G401 (cell line): ENCODE measurements around the gene KRTAP6-3. TPM values are rescaled to one million over a fixed set of nuclear protein-coding genes. Genes with fewer than 3 reads are reported as not detected.

Source experiments
- DNase-seq: peaks from one replicate; pipeline ENCODE4 v3.0.0-alpha.2; 2015; ENCODE audit warnings: low spot score
- in situ Hi-C: cut with HindIII; loops from 2 replicates; pipeline ENCODE4 v1.10.0; 2016; ENCODE audit warnings: low sequenced_read_pairs, mixed read lengths
- total RNA-seq: library from RNA; depleted of rRNA; stranded (reverse); fragments of >200 nt; shearing (Covaris generic); gene quantifications from 2 replicates; pipeline ENCODE4 v1.2.3, GENCODE V29; 2014; rRNA removed

KRTAP6-3 gene
- total RNA-seq, 1 experiment from 2014 or later, result not detected

GRCh38 chr21:30620080-30620479, 27.8 kb downstream of the KRTAP6-3 start:
- DNase-seq, result no peak
- in situ Hi-C loops, result no loop called here

DNA sequence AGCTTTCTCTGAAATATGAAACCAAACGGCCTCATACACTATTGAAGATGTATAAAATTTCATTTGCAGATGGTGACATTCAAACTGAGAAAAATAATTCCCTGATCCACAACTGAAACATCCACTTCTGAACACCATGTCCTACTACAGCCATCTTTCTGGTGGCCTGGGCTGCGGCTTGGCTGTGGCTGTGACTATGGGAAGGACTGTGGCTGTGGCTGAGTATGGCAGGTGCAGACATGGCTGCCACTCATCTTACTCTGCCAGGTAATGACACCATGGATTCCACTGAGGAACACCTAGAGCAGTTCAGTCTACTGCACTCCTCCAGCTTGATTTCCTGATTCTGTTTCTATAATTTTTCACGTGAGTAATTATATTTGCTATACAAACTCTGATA, 28.3 kb downstream of the KRTAP6-3 start, which contains the start of gene KRTAP20-4:
TSS of gene KRTAP20-4 (plus strand) at position 106 of the 400 bp plus-strand sequence.
- in situ Hi-C loops, result no loop called here
- no peak for DNase-seq

GRCh38 chr21:30623362-30623761, 31.1 kb downstream of the KRTAP6-3 start:
- in situ Hi-C loops, result no loop called here
- DNase-seq, result no peak

- in situ Hi-C loops, result no loop called here
- DNase-seq, result no peak
Measured at GRCh38 chr21:30625449-30626165, 33.4 kb downstream of the KRTAP6-3 start.

DNA sequence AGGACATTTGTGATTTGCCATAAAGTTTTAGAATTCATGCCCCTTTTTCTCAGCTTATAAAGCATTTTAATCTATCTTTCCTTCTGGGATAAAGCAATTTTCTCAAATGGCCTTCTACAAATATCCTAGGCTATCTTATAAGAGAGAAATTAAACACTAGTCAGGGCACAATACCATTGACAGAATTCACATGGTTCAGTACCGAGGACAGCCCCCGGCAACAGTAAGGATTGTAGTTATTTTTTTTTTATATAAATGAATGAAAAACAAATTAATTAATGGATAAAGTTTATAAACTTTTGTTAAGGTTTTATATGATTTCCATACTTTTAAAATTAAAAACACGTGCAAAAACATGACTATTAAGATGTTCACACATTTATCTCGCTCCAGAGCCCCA, 35.9 kb downstream of the KRTAP6-3 start:
- in situ Hi-C loops, result no loop called here
- no peak for DNase-seq

DNA sequence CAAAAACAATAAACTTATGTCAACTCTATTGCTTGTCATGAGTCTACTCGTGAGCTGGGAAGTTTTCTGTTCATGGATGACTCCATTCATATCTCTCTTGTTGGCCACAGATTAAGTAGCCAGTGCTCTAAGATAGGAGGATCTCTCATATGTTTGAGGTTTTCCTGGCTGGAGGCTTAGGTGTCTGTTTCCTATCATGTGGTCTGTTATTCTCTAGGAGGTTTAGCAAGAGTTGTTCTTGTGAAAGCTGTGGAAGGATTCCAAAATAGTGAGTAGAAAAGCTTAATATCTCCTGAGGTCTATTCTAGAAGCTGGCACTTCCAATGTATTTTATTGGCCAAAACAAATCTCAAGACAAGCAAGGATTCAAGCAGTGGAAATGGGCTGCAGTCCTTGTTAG, 37.0 kb downstream of the KRTAP6-3 start:
- in situ Hi-C loops, result no loop called here
- DNase-seq, result no peak

- no peak for DNase-seq
- in situ Hi-C loops, result no loop called here
Measured at GRCh38 chr21:30634906-30635305, 42.7 kb downstream of the KRTAP6-3 start, which contains the start of gene KRTAP20-2. TSS of gene KRTAP20-2 (plus strand) at chr21:30635206. CDS start at chr21:30635264, 58 bp downstream.

DNA sequence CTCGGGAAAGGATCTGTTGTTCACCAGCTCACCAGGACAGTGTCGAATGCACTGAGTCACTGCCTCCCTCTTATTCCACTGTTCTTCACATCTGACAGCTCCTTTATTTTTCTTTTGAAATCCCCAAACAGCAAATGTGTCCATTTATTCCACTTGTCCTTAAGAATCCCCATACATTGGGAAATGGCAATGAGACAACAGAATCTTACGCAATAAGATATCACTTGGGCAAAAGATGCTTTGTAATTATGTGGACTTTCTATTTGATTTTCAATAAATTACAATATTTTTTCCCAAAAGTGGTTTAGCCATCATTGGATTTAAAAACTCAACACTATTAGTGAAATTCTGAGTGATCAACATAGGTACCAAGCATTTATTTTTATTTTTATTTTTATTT, 46.4 kb downstream of the KRTAP6-3 start:
- in situ Hi-C loops, result no loop called here
- DNase-seq, result no peak

DNA sequence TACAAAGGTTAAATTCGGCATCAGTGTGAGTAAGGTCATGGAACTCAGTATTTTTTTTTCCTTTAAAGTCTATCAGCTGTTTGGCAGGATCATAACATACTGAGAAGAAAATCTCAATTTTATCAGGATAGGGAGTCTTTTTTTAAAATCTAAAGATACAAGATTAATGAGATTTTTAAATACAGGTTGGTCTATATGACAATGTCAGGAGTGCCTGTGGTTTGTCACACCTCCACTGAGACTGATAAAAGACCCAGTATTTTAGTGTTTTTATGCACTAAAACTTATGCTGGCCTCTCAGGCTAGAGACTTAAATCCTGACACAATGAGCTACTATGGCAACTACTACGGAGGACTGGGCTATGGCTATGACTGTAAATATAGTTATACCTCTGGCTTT, 50.3 kb downstream of the KRTAP6-3 start, which contains the start of gene KRTAP20-3:
TSS of gene KRTAP20-3 (plus strand) at position 301 of the 400 bp plus-strand sequence.
- no peak for DNase-seq
- in situ Hi-C loops, result no loop called here

Other genes starting within 250 kb of the KRTAP6-3 start
- not detected in 2 replicates for gene KRTAP23-1, start 243.8 kb upstream of the KRTAP6-3 start, total RNA-seq
- gene KRTAP13-2, start 220.2 kb upstream of the KRTAP6-3 start, total RNA-seq, result not detected in 2 replicates
- gene KRTAP13-1, start 196.4 kb upstream of the KRTAP6-3 start, total RNA-seq, result not detected in 2 replicates
- gene KRTAP13-3, start 166.5 kb upstream of the KRTAP6-3 start, total RNA-seq, result not detected in 2 replicates
- not detected in 2 replicates for gene KRTAP13-4, start 162.2 kb upstream of the KRTAP6-3 start, total RNA-seq
- not detected in 2 replicates for gene KRTAP15-1, start 152.2 kb upstream of the KRTAP6-3 start, total RNA-seq
- gene KRTAP19-1, start 112.1 kb upstream of the KRTAP6-3 start, total RNA-seq, result not detected in 2 replicates
- not detected in 2 replicates for gene KRTAP19-2, start 105.0 kb upstream of the KRTAP6-3 start, total RNA-seq
- not detected in 2 replicates for gene KRTAP19-3, start 100.4 kb upstream of the KRTAP6-3 start, total RNA-seq
- gene KRTAP19-4, start 95.3 kb upstream of the KRTAP6-3 start, total RNA-seq, result not detected in 2 replicates
- gene KRTAP19-5, start 90.3 kb upstream of the KRTAP6-3 start, total RNA-seq, result not detected in 2 replicates
- gene KRTAP19-6, start 50.6 kb upstream of the KRTAP6-3 start, total RNA-seq, result not detected in 2 replicates
- gene KRTAP19-7, start 31.1 kb upstream of the KRTAP6-3 start, total RNA-seq, result not detected in 2 replicates
- gene KRTAP22-2, start 2.0 kb upstream of the KRTAP6-3 start, total RNA-seq, result not detected in 2 replicates
- gene KRTAP6-2, start 6.5 kb downstream of the KRTAP6-3 start, total RNA-seq, result not detected in 2 replicates
- gene KRTAP22-1, start 8.6 kb downstream of the KRTAP6-3 start, total RNA-seq, result not detected in 2 replicates
- not detected in 2 replicates for gene KRTAP6-1, start 21.5 kb downstream of the KRTAP6-3 start, total RNA-seq
- gene KRTAP20-1, start 24.0 kb downstream of the KRTAP6-3 start, total RNA-seq, result not detected in 2 replicates
- not detected in 2 replicates for gene KRTAP20-4, start 28.2 kb downstream of the KRTAP6-3 start, total RNA-seq
- gene KRTAP20-2, start 42.8 kb downstream of the KRTAP6-3 start, total RNA-seq, result not detected in 2 replicates
- not detected in 2 replicates for gene KRTAP20-3, start 50.4 kb downstream of the KRTAP6-3 start, total RNA-seq
- gene KRTAP21-3, start 126.3 kb downstream of the KRTAP6-3 start, total RNA-seq, result not detected in 2 replicates
- gene KRTAP21-2, start 154.8 kb downstream of the KRTAP6-3 start, total RNA-seq, result not detected in 2 replicates
- gene KRTAP21-1, start 163.0 kb downstream of the KRTAP6-3 start, total RNA-seq, result not detected in 2 replicates
- not detected in 2 replicates for gene KRTAP8-1, start 220.8 kb downstream of the KRTAP6-3 start, total RNA-seq
- not detected in 2 replicates for gene KRTAP7-1, start 237.3 kb downstream of the KRTAP6-3 start, total RNA-seq